NCI-H1436 treated with DMSO at 0.1 percent for 48 hours (cell line): ENCODE measurements around the gene MBLAC2.

Source experiments
- DNase-seq: peaks from one replicate; lab custom pipeline; 2025; lab: John Stamatoyannopoulos, UW

MBLAC2 gene

GRCh38 chr5:90474235-90475107 is at the start of gene MBLAC2, which contains the start of gene POLR3G:
MBLAC2 (minus strand) TSS chr5:90474771; CDS start chr5:90474292, 479 bp downstream.
POLR3G (plus strand) TSS chr5:90474864; CDS start chr5:90485568, 10,704 bp downstream.
- no peak for DNase-seq

GRCh38 chr5:90519081-90519480 is 44.5 kb upstream of the MBLAC2 start:
- peak; percentile 92 for DNase-seq

- DNase-seq, result peak; percentile 92
Measured at GRCh38 chr5:90518661-90519060, 44.1 kb upstream of the MBLAC2 start.

- no peak for DNase-seq
Measured at GRCh38 chr5:90514520-90514919, 39.9 kb upstream of the MBLAC2 start.

GRCh38 chr5:90510438-90510837 is 35.9 kb upstream of the MBLAC2 start:
- DNase-seq, result no peak

GRCh38 chr5:90506221-90506620 is 31.6 kb upstream of the MBLAC2 start:
- no peak for DNase-seq

- DNase-seq, result no peak
Measured at GRCh38 chr5:90504743-90505142, 30.2 kb upstream of the MBLAC2 start.

- DNase-seq, result no peak
Measured at GRCh38 chr5:90503596-90503995, 29.0 kb upstream of the MBLAC2 start.

- no peak for DNase-seq
Measured at GRCh38 chr5:90495146-90495545, 20.6 kb upstream of the MBLAC2 start.

- no peak for DNase-seq
Measured at GRCh38 chr5:90494043-90494442, 19.5 kb upstream of the MBLAC2 start.

- no peak for DNase-seq
Measured at GRCh38 chr5:90488791-90489190, 14.2 kb upstream of the MBLAC2 start.

GRCh38 chr5:90484540-90484939 is 10.0 kb upstream of the MBLAC2 start:
- DNase-seq, result no peak

GRCh38 chr5:90483206-90483605 is 8.6 kb upstream of the MBLAC2 start:
- DNase-seq, result no peak

GRCh38 chr5:90480699-90481098 is 6.1 kb upstream of the MBLAC2 start:
- no peak for DNase-seq

- no peak for DNase-seq
Measured at GRCh38 chr5:90479611-90480385, 5.2 kb upstream of the MBLAC2 start.

- DNase-seq, result no peak
Measured at GRCh38 chr5:90477621-90478215, 3.1 kb upstream of the MBLAC2 start.

GRCh38 chr5:90477073-90477472 is 2.5 kb upstream of the MBLAC2 start:
- no peak for DNase-seq

GRCh38 chr5:90476391-90476790 is 1.8 kb upstream of the MBLAC2 start:
- no peak for DNase-seq

GRCh38 chr5:90475436-90475980 is 937 bp upstream of the MBLAC2 start:
- no peak for DNase-seq

GRCh38 chr5:90473396-90474234 is 956 bp downstream of the MBLAC2 start:
- no peak for DNase-seq

- DNase-seq, result no peak
Measured at GRCh38 chr5:90472783-90473395, 1.7 kb downstream of the MBLAC2 start.
